ENCODE results near the gene CLCA2.

The CLCA2 gene

DNA sequence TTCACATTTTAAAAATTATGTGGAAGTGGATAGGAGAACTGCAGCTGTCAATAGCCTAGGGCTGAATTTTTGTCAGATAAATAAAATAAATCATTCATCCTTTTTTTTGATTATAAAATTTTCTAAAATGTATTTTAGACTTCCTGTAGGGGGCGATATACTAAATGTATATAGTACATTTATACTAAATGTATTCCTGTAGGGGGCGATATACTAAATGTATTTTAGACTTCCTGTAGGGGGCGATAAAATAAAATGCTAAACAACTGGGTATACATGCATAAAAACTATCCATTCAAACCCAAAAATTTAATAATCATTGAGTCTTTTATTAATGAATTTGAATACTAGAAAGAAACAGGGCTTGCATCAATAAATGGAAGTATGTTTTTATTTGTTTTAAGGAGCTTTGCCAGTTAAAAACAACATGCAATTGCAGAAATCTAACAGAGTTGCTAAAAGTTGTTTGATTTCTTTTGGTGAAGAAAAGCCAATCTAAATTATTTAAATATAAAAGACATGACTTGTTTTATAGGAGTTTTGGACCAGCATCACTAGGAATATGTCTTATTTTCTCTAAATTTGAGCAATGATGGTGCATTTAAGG is 76.1 kb downstream of the CLCA2 start:
- no peak overlapping the region for H3K4me3 ChIP-seq (ENCODE audit: low read depth, low read length)
- TF ChIP-seq, protein P1, sequence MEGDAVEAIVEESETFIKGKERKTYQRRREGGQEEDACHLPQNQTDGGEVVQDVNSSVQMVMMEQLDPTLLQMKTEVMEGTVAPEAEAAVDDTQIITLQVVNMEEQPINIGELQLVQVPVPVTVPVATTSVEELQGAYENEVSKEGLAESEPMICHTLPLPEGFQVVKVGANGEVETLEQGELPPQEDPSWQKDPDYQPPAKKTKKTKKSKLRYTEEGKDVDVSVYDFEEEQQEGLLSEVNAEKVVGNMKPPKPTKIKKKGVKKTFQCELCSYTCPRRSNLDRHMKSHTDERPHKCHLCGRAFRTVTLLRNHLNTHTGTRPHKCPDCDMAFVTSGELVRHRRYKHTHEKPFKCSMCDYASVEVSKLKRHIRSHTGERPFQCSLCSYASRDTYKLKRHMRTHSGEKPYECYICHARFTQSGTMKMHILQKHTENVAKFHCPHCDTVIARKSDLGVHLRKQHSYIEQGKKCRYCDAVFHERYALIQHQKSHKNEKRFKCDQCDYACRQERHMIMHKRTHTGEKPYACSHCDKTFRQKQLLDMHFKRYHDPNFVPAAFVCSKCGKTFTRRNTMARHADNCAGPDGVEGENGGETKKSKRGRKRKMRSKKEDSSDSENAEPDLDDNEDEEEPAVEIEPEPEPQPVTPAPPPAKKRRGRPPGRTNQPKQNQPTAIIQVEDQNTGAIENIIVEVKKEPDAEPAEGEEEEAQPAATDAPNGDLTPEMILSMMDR (IDR thresholded peaks at IDR 0.05; ENCODE audit: borderline replicate concordance, insufficient read depth, low read depth, low read length) = peak; percentile 50; the same call in 1 of the 2 replicates

DNA sequence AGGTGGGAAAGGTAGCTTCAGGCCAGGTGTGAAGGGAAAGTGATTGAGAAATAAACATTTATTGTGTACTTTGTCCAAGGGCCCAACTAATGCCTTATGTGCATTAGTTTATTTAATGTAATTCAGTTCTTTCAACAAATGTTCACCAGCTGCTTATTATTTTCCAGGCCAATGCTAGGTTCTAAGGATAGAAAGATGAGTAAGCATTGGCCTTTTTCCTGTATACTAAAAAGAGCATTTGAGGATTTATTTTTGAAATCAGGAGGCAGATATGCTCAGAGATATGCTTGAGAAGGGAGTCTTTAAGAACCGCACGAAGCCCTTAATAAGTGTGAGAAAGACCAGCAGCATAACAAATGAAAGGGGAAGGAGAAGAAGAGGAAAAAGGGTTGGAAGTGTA is 76.7 kb downstream of the CLCA2 start:
- TF ChIP-seq, protein P1 (IDR thresholded peaks at IDR 0.05; ENCODE audit: borderline replicate concordance, insufficient read depth, low read depth, low read length) = no peak
- no peak overlapping the region for H3K4me3 ChIP-seq (ENCODE audit: low read depth, low read length)

DNA sequence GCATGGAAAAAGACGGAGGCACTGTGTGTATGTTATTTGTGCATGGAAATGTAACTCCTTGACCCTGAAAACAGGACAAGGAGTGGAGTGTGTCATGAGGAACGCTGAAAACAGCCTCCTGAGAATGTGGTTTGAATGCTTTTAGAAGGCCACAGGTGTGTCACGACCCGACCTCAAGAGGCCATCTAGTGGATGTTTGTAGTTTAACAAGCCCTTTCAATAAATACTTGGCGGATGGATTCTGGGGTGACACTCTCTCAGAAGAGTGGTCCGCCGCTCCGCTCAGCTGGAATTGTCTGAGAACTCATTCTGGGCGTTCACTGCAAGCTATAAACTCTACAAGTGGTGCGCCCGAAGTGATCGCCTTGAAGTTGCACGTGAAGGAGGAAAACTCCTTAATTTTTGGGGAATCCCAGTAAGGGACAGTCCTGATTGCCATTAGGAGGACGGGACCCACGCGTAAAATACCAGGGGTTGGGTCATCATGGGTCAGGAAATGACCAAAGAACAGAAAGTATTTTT is 78.2 kb downstream of the CLCA2 start:
- TF ChIP-seq, protein P1 (IDR thresholded peaks at IDR 0.05; ENCODE audit: borderline replicate concordance, insufficient read depth, low read depth, low read length) = peak; percentile 55; the same call in 1 of the 2 replicates
- H3K4me3 ChIP-seq (ENCODE audit: low read depth, low read length) = peak overlapping the region; percentile 44

DNA sequence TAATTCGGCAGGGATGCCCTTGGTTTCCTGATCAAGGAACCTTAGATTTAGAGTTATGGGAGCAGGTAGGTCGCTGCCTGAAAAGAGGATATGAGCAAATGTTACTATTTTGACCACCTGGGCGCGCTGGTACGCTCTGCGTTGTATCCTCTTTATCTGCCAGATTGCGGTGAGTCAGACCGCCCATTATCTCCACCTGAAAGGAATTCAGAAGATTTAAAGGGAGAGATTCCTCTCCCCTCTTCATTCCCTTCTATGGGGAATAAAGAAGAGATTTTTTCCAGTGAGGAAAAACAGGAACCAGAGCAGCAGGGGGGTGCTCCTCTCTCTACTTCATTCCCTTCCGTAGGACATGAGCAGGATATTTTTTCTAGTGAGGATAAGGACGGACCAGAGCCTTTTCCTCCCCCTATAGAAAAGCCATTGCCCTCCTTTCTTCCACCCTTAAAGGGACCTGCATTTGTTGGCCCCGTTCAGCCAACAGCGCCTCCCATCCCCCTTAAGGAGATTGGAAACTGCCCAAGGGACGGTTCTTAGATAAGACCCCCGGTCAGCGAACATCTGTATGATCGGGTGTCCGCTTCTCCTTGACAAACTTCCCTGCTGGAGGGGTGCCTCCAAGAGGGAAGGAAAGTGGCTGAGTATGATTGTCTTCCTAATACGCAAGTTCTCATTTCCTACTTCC is 78.9 kb downstream of the CLCA2 start:
- H3K4me3 ChIP-seq (ENCODE audit: low read depth, low read length) = peak overlapping the region; percentile 44
- TF ChIP-seq, protein P1 (IDR thresholded peaks at IDR 0.05; ENCODE audit: borderline replicate concordance, insufficient read depth, low read depth, low read length) = no peak

DNA sequence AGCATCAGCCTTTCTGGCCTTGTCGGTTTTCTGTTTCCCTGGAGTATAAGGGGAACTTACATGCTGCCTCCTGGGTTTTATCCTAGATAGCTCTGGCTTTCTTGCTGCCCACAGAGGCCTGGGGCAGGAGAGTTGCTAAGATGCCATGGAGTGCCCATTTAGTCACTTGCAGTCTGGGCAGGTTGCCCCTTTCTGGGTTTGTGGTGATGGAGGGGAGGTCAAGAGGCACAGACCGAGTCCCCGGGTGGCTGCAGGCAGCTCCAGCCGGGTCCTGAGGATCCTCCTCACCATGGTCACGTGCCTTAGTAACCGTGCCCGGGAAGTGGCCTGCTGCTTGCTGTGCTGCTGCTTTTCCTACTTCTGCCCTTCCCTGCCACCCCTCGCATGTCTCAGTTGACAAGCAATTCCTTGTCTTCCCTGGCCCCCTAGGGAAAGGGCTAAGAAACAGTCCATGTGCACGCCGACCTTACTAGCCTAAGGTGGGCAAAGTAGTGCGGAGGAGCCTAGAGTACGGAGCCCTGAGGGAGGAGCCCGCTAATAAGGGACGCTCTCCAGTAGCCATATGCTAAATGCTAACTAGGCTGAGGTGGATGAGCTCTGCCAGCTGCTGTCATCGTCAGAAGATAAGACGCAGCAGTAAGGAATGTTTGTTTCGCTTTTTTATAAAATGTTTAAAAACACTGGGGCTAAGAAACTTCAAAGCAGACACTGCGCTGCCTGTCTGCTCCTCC is 79.6 kb downstream of the CLCA2 start:
- peak overlapping the region; percentile 44 for H3K4me3 ChIP-seq (ENCODE audit: low read depth, low read length)
- TF ChIP-seq, protein P1 (IDR thresholded peaks at IDR 0.05; ENCODE audit: borderline replicate concordance, insufficient read depth, low read depth, low read length) = no peak

DNA sequence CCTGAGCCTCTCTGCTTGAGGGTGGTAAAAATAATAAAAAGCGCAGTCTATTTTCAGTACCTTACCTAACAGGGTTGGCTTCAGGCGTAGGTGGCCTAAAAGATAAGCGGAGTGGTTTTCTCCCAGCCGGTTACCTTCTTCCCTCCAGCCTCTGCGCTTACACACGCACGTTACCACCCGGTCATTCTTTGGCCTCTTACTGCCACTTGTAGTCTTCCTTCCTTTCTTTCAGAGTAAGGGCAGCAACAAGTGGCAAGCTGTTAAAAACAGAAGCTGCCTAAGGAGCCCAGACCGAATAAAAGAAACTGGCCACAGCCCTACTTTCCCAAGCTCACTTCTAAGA is 80.1 kb downstream of the CLCA2 start:
- no peak overlapping the region for H3K4me3 ChIP-seq (ENCODE audit: low read depth, low read length)
- TF ChIP-seq, protein P1 (IDR thresholded peaks at IDR 0.05; ENCODE audit: borderline replicate concordance, insufficient read depth, low read depth, low read length) = no peak

Measured in GM12875 (cell line).